GM19351 (cell line): ENCODE data around the gene TRIM52.
A peak's percentile ranks its signal among the peaks of the same experiment; 100 is the strongest.

Experiments used
- ATAC-seq: cut with Tn5 transposase; IDR thresholded peaks from one replicate; pipeline ENCODE4 v1.9.1; 2021; ENCODE audit warnings: mild to moderate bottlenecking, moderate library complexity; ENCODE audit not compliant: unreplicated experiment

TRIM52 gene

GRCh38 chr5:181258576-181258975 is 2.4 kb downstream of the TRIM52 start:
- no peak for ATAC-seq

GRCh38 chr5:181255836-181256578 is 4.9 kb downstream of the TRIM52 start:
- no peak for ATAC-seq

DNA sequence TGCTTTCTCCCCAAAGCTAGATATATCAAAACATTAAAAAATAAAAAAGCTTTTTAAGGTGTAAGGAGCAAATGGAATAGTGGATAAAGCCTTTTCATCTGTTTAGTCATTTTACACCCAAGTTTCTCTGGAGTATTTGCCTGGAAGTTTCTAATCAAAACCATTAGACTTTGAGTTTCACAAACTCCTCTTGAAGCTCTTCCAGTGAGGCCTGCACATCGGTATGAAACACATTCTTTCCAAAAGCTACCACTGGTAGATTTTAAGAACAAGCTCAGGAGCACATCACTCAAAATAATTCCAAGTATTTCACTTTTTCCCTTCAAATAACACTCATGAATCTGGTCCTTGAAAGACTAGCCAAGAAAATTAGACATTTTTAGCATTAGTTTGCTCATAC is 5.7 kb downstream of the TRIM52 start:
- ATAC-seq: no peak

GRCh38 chr5:181248277-181248676 is 12.7 kb downstream of the TRIM52 start:
- ATAC-seq: no peak

DNA sequence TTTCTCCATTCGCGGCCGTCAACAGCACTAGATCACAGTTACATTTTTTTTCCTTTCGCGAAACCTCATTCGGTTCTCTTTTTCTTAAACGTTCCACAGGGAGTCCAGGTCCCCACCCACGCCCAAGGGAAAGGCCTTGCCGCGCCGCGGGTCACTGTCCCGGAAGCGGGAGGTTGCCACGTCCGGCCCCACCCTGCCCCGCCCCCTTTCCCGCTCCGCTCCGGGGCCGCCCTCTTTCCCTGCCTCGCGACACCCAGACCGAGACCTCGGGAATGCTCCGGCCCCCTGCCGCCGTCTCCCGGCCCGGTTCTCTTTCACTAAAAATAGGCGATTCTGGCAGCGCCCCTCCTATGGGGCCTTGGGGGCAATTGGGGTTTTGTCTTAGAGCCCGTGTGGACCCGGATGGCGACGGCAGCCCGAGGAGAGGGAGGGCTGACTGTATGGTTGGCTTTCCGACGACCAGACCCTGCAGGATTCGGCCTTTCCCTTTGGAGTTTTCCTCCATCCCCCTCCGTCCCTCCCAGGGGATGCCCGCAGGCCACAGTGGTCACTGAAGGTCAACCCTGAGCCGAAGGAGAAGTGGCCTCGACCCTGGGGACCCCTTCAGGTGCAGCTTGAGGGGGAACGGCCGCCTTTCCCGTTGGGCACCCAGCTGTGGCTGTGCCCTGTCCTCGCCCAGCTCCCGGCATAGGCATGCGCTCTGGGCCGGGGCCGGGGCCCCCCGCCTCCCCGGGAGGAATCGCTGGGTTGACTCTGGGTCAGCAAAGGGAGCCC is 14.5 kb downstream of the TRIM52 start:
- peak; percentile 42 for ATAC-seq

GRCh38 chr5:181245427-181246275 is 15.3 kb downstream of the TRIM52 start:
- ATAC-seq: peak; percentile 1

GRCh38 chr5:181243564-181244343 is 17.2 kb downstream of the TRIM52 start, which contains the start of gene RACK1:
Gene RACK1, minus strand, starts transcription at chr5:181243906. Its CDS starts 106 bp downstream, at chr5:181243800.
- ATAC-seq: peak; percentile 50

- no peak for ATAC-seq
Observed at GRCh38 chr5:181243018-181243563, 17.9 kb downstream of the TRIM52 start.

DNA sequence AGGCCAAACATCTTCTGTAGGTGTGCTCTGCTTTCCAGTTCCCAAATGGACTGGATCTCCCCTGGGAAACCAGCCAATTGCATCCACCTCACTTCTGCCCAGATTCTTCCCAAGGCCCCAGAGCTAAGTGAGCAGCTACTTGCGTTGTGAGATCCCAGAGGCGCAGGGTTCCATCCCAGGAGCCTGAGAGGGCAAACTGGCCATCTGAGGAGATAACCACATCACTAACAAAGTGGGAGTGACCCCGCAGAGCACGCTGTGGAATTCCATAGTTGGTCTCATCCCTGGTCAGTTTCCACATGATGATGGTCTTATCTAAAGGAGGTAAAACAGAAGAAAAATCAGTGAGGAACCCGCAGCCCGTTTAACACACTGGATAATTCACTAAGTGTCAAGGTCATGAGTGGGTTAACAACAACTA is 18.9 kb downstream of the TRIM52 start:
- ATAC-seq: no peak

DNA sequence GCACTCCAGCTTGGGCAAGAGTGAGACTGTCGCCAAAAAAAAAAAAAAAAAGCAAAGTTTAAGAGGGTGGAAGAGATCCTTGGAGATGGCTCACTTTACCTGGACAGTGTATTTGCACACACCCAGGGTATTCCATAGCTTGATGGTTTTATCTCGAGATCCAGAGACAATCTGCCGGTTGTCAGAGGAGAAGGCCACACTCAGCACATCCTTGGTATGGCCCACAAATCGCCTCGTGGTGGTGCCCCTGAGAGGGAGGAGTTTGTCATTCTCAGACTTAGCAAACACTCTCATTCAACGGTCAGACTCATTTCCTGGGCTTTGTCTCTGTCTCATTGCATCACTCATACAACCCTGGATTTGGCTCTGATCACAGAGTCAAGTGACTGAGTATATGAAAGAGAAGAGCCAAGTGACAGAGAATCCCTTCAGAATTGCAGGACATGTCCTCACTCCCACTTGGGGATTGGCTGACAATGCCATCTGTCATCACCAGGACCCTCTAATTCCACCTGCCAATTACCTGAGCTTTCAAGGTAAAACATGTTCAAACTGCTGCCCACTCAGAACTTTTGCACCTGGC is 19.5 kb downstream of the TRIM52 start:
- ATAC-seq: no peak

GRCh38 chr5:181239062-181239663 is 21.8 kb downstream of the TRIM52 start:
- no peak for ATAC-seq

DNA sequence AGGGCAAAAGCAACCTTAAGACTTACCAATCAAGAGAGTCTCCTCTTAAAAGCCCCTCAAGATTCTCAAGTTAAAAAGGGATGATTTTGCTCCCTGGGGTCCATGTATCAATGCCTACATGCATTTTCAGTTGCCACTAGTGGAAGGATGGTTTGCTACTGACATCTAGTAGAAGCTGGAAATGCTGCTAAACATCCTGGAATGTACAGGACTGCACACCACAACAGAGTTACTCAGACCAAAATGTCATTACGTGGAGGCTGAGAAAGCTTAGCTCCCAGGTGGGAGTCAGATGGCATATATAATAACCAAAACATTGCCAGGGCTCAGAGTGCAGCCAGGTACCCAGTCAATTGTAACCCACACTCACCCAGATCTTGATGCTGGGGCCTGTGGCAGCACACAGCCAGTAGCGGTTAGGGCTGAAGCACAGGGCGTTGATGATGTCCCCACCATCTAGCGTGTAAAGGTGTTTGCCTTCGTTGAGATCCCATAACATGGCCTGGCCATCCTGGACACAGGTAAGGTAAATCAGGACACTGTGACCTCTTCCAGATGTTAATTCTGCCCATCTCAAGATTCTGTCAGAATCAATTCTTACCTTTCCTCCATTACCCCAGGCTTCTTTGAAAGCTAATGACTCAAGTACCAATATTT is 23.1 kb downstream of the TRIM52 start:
- no peak for ATAC-seq

DNA sequence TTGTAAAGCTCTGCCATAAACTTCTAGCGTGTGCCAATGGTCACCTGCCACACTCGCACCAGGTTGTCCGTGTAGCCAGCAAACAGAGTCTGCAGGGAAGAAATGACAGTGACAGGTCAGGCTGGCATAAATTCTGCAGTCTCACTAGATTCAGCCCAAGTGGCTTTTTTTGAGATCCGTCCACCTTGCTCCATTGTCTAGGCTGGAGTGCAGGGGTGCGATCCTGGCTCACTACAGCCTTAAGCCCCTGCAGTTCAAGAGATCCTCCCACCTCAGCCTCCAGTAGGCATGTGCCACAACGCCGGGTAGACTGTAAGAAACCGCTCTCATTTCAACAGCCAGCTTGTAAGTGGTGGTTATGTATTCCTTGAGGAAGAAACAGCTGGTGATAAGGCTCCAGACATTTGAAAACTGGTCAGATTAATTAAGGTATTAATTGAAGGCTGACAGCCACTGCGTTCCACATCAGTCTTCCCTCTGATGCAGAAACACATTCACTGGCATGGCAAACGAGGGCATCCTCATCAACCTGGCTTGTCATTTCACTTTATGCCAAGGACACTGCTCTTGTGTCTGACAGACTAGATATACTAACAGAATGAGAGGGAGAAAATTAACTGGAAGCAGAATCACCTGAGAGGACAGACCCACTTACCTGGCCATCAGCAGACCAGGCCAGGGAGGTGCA is 23.8 kb downstream of the TRIM52 start:
- ATAC-seq: no peak

DNA sequence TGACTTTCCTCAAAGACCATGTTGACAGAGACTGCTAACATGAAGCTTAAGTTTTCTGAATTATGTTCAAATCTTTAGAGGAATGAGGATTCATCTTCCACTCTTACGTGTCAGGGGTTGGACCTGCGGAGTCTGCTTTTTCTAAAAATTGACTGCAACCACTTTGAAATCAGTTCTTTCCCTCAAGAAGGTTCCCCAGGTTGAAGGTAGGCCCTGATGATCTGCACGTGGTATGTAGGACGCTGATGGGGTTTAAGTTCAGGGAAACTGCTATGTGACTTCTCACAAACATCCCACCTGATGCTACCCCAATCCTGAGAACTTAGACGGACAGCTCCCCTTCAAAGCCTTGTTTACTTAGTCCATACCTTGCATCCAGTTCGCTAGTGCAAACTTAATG is 24.5 kb downstream of the TRIM52 start:
- ATAC-seq: no peak

DNA sequence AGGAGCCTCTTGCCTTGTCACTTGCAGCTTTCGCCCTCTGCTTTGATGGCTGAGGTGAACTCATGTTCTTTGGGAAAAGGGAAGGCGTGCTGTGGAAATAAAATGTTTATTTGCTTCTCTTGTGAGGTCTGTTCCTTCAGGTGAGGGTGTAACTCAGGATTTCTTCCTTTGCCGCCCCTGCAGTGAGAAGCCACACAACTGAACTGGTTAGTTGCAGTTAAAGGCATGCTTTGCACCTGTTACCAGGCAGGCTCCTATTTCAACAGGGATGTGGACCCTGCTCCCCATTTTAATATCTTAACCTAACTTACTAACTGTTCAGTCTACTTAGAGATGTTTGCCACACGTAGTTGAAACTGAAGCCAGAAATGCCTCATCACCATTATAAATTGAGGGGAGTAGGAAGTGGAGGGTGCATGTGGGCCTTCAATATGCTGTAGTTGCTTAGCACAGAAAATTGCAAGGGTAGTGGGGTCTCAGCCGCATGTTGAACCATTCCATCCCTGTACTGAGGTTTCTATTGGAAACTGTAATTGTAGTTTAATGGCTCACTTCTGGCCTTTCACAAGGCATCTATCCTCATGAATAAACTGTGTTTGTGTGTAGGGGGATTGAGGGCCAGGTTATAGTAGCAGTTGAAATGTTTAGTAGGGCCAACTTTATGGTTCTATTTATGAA is 25.1 kb downstream of the TRIM52 start:
- no peak for ATAC-seq

DNA sequence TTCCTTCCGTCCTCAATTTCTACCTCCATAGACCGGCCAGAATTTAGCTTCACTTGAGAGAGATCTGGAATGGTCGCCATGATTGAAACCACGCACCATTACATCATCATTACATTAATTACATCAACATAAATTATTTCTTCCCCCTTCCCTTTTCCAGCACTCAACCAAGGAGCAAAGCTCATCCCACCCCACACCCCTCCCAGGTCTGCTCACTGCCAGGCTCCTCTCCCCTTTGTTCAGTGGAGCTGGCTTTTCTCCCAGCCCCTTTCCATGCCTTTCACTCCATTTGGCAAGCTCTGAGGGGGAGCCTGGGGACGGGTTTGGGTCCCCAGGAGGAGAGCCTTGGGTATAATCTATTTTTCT is 25.6 kb downstream of the TRIM52 start:
- no peak for ATAC-seq

DNA sequence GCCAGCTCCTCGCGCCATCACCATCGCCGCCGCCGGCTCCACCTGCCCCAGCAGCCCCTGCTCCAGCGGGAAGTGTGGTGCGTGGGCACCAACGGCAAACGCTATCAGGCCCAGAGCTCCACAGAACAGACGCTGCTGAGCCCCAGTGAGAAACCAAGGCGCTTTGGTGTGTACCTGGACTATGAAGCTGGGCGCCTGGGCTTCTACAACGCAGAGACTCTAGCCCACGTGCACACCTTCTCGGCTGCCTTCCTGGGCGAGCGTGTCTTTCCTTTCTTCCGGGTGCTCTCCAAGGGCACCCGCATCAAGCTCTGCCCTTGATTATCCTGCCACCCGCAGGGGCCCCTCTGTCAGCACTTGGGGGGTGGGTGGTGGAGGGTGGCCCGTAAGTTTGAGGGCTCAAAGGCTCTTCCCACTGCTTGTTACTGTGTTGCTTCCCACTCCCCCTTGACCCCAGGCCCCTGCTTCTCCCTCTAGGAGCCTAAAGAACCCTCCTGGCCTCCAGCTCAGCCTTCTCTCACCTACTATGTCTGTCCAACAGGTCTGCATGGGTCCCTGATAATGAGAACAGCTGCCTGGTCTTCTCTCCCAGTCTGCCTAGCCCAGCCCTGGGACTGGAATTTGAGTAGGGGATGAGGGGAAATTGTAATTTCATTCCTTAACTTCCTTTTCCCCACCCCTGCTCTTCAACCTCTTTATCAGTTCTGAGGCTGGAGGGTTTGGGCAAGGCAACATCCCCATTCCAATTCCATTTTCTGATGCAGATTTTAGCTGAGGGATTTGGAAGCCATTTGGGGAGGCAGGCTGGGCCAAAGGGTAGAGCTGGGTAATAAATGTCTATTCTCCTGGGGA is 26.3 kb downstream of the TRIM52 start:
- no peak for ATAC-seq
